ENCODE measurements around the gene TRIO. TPM values are rescaled to one million over a fixed set of nuclear protein-coding genes. Genes with fewer than 3 reads are reported as not detected.

Gene TRIO
- total and polyA plus RNA-seq, 2 of the 8 experiments (the other 6 are each of a cell fraction or from before 2014, with no cell fraction given), result 35.1 to 69.1 TPM

DNA sequence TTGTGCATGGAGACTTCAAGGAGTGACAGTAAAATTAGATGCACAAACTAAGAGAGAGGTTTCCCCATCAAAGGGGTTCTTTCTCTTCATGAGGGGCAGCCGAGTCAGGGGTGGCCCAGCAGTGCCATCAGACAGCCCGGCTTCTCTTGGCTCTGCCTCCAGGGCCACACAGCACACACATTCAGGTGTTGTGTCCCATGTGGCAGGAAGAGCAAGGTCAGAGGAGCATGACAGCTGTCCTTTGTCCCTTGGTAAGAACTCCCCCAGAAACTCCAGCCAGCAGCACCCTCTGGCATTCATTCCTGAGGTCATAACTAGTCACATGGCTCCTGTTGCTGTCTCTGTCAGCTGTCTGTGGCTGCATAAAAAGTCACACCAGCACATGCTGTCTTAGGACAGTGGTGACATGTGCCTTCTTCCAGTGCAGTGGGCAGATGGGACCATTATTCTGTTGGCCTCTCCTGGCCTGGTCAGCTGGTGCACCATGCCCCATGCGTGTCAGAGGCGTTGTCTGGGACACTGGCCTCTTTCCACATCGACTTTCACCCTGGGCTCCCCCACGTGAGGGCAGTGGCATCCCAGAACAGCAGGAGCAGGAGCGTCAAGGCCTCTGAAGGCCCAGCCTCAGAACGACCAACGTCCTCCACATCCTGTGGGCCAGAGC is 360.0 kb downstream of the TRIO start (continued):
- TF ChIP-seq MAFK (IDR thresholded peaks at IDR 0.05; ENCODE audit: low read depth, low read length) (no peak), CEBPB (IDR thresholded peaks at IDR 0.05; ENCODE audit: low read depth, low read length) (no peak), NANOG (IDR thresholded peaks at IDR 0.05; ENCODE audit: insufficient read depth, low read depth, low read length, poor library complexity, severe bottlenecking) (no peak)
- TF ChIP-seq, protein P1, sequence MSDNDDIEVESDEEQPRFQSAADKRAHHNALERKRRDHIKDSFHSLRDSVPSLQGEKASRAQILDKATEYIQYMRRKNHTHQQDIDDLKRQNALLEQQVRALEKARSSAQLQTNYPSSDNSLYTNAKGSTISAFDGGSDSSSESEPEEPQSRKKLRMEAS (IDR thresholded peaks at IDR 0.05), result no peak
